ENCODE results near the gene FKBP8.

Gene FKBP8

GRCh38 chr19:18521692-18522123, 21.7 kb downstream of the FKBP8 start, which contains the start of gene ELL:
ELL (minus strand) TSS chr19:18522070; CDS start chr19:18522055, 15 bp downstream.
- DNase-seq (ENCODE audit: low read depth in 2 of 2): no peak

- DNase-seq (ENCODE audit: low read depth in 2 of 2): no peak
These were observed 22.3 kb downstream of the FKBP8 start for GRCh38 chr19:18520848-18521691.

- no peak for DNase-seq (ENCODE audit: low read depth in 2 of 2)
These were observed 23.2 kb downstream of the FKBP8 start for GRCh38 chr19:18519962-18520847.

- no peak for DNase-seq (ENCODE audit: low read depth in 2 of 2)
These were observed 24.7 kb downstream of the FKBP8 start for GRCh38 chr19:18518639-18519038.

- no peak for DNase-seq (ENCODE audit: low read depth in 2 of 2)
These were observed 25.8 kb downstream of the FKBP8 start for GRCh38 chr19:18517606-18518005.

- DNase-seq (ENCODE audit: low read depth in 2 of 2): no peak
These were observed 27.4 kb downstream of the FKBP8 start for GRCh38 chr19:18515959-18516358.

GRCh38 chr19:18514800-18515682, 28.3 kb downstream of the FKBP8 start:
- DNase-seq (ENCODE audit: low read depth in 2 of 2): no peak

- no peak for DNase-seq (ENCODE audit: low read depth in 2 of 2)
These were observed 29.5 kb downstream of the FKBP8 start for GRCh38 chr19:18513868-18514267.

- DNase-seq (ENCODE audit: low read depth in 2 of 2): no peak
These were observed 33.2 kb downstream of the FKBP8 start for GRCh38 chr19:18510216-18510615.

GRCh38 chr19:18508585-18508984, 34.8 kb downstream of the FKBP8 start:
- DNase-seq (ENCODE audit: low read depth in 2 of 2): no peak

- DNase-seq (ENCODE audit: low read depth in 2 of 2): no peak
These were observed 35.5 kb downstream of the FKBP8 start for GRCh38 chr19:18507727-18508440.

GRCh38 chr19:18507021-18507726, 36.2 kb downstream of the FKBP8 start:
- no peak for DNase-seq (ENCODE audit: low read depth in 2 of 2)

GRCh38 chr19:18506101-18506930, 37.1 kb downstream of the FKBP8 start:
- DNase-seq (ENCODE audit: low read depth in 2 of 2): no peak

GRCh38 chr19:18504886-18505610, 38.3 kb downstream of the FKBP8 start:
- DNase-seq (ENCODE audit: low read depth in 2 of 2): no peak

- no peak for DNase-seq (ENCODE audit: low read depth in 2 of 2)
These were observed 39.1 kb downstream of the FKBP8 start for GRCh38 chr19:18503971-18504885.

- no peak for DNase-seq (ENCODE audit: low read depth in 2 of 2)
These were observed 39.9 kb downstream of the FKBP8 start for GRCh38 chr19:18503337-18503970.

- DNase-seq (ENCODE audit: low read depth in 2 of 2): no peak
These were observed 40.6 kb downstream of the FKBP8 start for GRCh38 chr19:18502638-18503294.

Data from stimulated activated CD8-positive, alpha-beta memory T cell treated with anti-CD3 and anti-CD28 coated beads, Interleukin-15, amount 100 ng/mL, for 4 hours (primary cell).